Left colon (tissue), 2 donors: ENCODE measurements around the gene LSR. TPM values are rescaled to one million over a fixed set of nuclear protein-coding genes. Genes with fewer than 3 reads are reported as not detected.
"Not testable (repeated sequence)": the region's sequence is repeated elsewhere in the genome, so short reads cannot be mapped to it uniquely, and the experiment has no call there.

ENCODE experiments used
- ATAC-seq: fragments of 200-7000 bp; cut with Tn5 transposase; one replicate; pipeline ENCODE4 v1.9.1; 2020; ENCODE audit warnings: mild to moderate bottlenecking, moderate library complexity
- DNase-seq, 2 donors: peaks; one replicate each; pipeline ENCODE4 v3.0.0-alpha.2; 2020
- intact Hi-C, 2 donors: fragments of 100-400 bp; cut with DNase I in 1 of 2; cut with micrococcal nuclease in 1 of 2; formaldehyde crosslinking; loops; one replicate each; pipeline versions ENCODE4 v1.11.2 to v1.14.0; 2022; cut with DNase I, micrococcal nuclease
- total RNA-seq, 2 donors: library from RNA; stranded (reverse); fragmentation: NEBNext Ultra II Directional; extraction: Animal tissue kit (Norgen Biotek cat#: 25700); gene quantifications; one replicate each; pipeline ENCODE4 v1.2.1, GENCODE V29; 2021
- donor health status: DM: no; HTN: no; CAD: no.
- donor health status: DM: yes; HTN: yes; CAD: no.

LSR gene
- total RNA-seq, 2 donors from 2014 or later: 323 to 324 TPM

- DNase-seq: no peak
- intact Hi-C loops: loop anchor here in 1 of 2 donors (10.0 kb wide), 1 partner anchor 130 kb away; the partner anchor contains the start of gene FXYD7
- no peak for ATAC-seq
Measured at GRCh38 chr19:35274323-35274722, 25.5 kb downstream of the LSR start.

- intact Hi-C loops: loop anchor here in 1 of 2 donors (10.0 kb wide), 1 partner anchor 132 kb away; the partner anchor contains the start of gene FXYD7
- DNase-seq (no peak), ATAC-seq (no peak)
Measured at GRCh38 chr19:35276706-35277281, 28.0 kb downstream of the LSR start.

GRCh38 chr19:35278578-35279284 is 29.9 kb downstream of the LSR start:
- intact Hi-C loops: loop anchor here in 1 of 2 donors (10.0 kb wide), 1 partner anchor 134 kb away; the partner anchor contains the start of gene FXYD7
- DNase-seq: no peak
- ATAC-seq: peak; percentile 3

- DNase-seq (no peak), ATAC-seq (no peak)
- intact Hi-C loops: loop anchor here in 1 of 2 donors (10.0 kb wide), 1 partner anchor 135 kb away; the partner anchor contains the start of gene FXYD7
Measured at GRCh38 chr19:35279374-35279773, 30.6 kb downstream of the LSR start.

- DNase-seq (no peak), ATAC-seq (peak; percentile 11)
- intact Hi-C loops: loop anchor here in 1 of 2 donors (10.0 kb wide), 1 partner anchor 135 kb away; the partner anchor contains the start of gene FXYD7
Measured at GRCh38 chr19:35279985-35280821, 31.4 kb downstream of the LSR start.

GRCh38 chr19:35281303-35281702 is 32.5 kb downstream of the LSR start:
- no peak for ATAC-seq
- intact Hi-C loops: no loop called here

GRCh38 chr19:35284153-35285094 is 35.6 kb downstream of the LSR start:
- intact Hi-C loops: no loop called here
- DNase-seq (no peak), ATAC-seq (no peak)

More at GRCh38 chr19:35281303-35281702, 32.5 kb downstream of the LSR start:
- DNase-seq: no peak

- no peak for DNase-seq
- intact Hi-C loops: no loop called here
- no peak for ATAC-seq
Measured at GRCh38 chr19:35285095-35285449, 36.3 kb downstream of the LSR start.

- ATAC-seq: not testable (repeated sequence)
Measured at GRCh38 chr19:35285465-35285864, 36.7 kb downstream of the LSR start.

GRCh38 chr19:35286101-35286500 is 37.3 kb downstream of the LSR start:
- ATAC-seq, DNase-seq, intact Hi-C loops: not testable (repeated sequence)

More at GRCh38 chr19:35285465-35285864, 36.7 kb downstream of the LSR start:
- DNase-seq, intact Hi-C loops: not testable (repeated sequence)

GRCh38 chr19:35287713-35288112 is 38.9 kb downstream of the LSR start:
- intact Hi-C loops: no loop called here
- ATAC-seq (no peak), DNase-seq (no peak)

GRCh38 chr19:35288331-35288730 is 39.5 kb downstream of the LSR start:
- ATAC-seq (no peak), DNase-seq (no peak)
- intact Hi-C loops: no loop called here

GRCh38 chr19:35288906-35289305 is 40.1 kb downstream of the LSR start:
- ATAC-seq: no peak
- intact Hi-C loops: no loop called here
- DNase-seq: no peak

- intact Hi-C loops: no loop called here
- ATAC-seq: no peak
- DNase-seq: no peak
Measured at GRCh38 chr19:35290381-35291127, 41.8 kb downstream of the LSR start.

GRCh38 chr19:35291259-35291658 is 42.5 kb downstream of the LSR start:
- no peak for DNase-seq
- intact Hi-C loops: no loop called here
- no peak for ATAC-seq

GRCh38 chr19:35291916-35292315 is 43.1 kb downstream of the LSR start, which contains the start of gene MAG:
MAG (plus strand) TSS chr19:35292161; CDS start chr19:35295409, 3,248 bp downstream.
- DNase-seq (no peak), ATAC-seq (no peak)
- intact Hi-C loops: no loop called here
